Glomerular endothelial cell (primary cell): ENCODE results near the gene WASL. TPM values are rescaled to one million over a fixed set of nuclear protein-coding genes. Genes with fewer than 3 reads are reported as not detected.
"Not testable (repeated sequence)": the region's sequence is repeated elsewhere in the genome, so short reads cannot be mapped to it uniquely, and the experiment has no call there.

Experiments
- DNase-seq: peaks from one replicate; pipeline ENCODE4 v3.0.0-alpha.2; 2011; ENCODE audit warnings: low read depth, low spot score; ENCODE audit errors: extremely low read depth
- total RNA-seq: library from RNA; depleted of rRNA; stranded (reverse); fragments of >200 nt; gene quantifications from 2 replicates; pipeline ENCODE4 v1.2.3, GENCODE V29; 2015

Gene WASL
- total RNA-seq, 1 donor from 2014 or later, result 25.6 TPM

GRCh38 chr7:123737168-123737674 is 11.6 kb downstream of the WASL start:
- DNase-seq, result not testable (repeated sequence)

GRCh38 chr7:123735539-123735938 is 13.3 kb downstream of the WASL start:
- DNase-seq, result no peak

GRCh38 chr7:123734498-123734897 is 14.3 kb downstream of the WASL start:
- no peak for DNase-seq

- no peak for DNase-seq
Measured at GRCh38 chr7:123732413-123733091, 16.3 kb downstream of the WASL start.

- DNase-seq, result no peak
Measured at GRCh38 chr7:123729218-123729578, 19.6 kb downstream of the WASL start.

- DNase-seq, result peak; percentile 23
Measured at GRCh38 chr7:123727071-123727837, 21.5 kb downstream of the WASL start.

- no peak for DNase-seq
Measured at GRCh38 chr7:123725586-123726171, 23.1 kb downstream of the WASL start.

- no peak for DNase-seq
Measured at GRCh38 chr7:123724817-123725253, 24.0 kb downstream of the WASL start.

- DNase-seq, result no peak
Measured at GRCh38 chr7:123723913-123724312, 24.9 kb downstream of the WASL start.

- DNase-seq, result not testable (repeated sequence)
Measured at GRCh38 chr7:123720527-123720926, 28.3 kb downstream of the WASL start.

- no peak for DNase-seq
Measured at GRCh38 chr7:123719197-123719721, 29.5 kb downstream of the WASL start.

GRCh38 chr7:123718773-123719172 is 30.0 kb downstream of the WASL start:
- no peak for DNase-seq

- no peak for DNase-seq
Measured at GRCh38 chr7:123717689-123718088, 31.1 kb downstream of the WASL start.

GRCh38 chr7:123716877-123717276 is 31.9 kb downstream of the WASL start:
- DNase-seq, result no peak

GRCh38 chr7:123715799-123716198 is 33.0 kb downstream of the WASL start:
- DNase-seq, result no peak

GRCh38 chr7:123715198-123715597 is 33.6 kb downstream of the WASL start:
- DNase-seq, result no peak

- DNase-seq, result no peak
Measured at GRCh38 chr7:123714296-123715080, 34.3 kb downstream of the WASL start.

- no peak for DNase-seq
Measured at GRCh38 chr7:123712619-123713018, 36.2 kb downstream of the WASL start.

GRCh38 chr7:123711832-123712293 is 36.9 kb downstream of the WASL start:
- no peak for DNase-seq

- no peak for DNase-seq
Measured at GRCh38 chr7:123710683-123711082, 38.1 kb downstream of the WASL start.

GRCh38 chr7:123709525-123709924 is 39.3 kb downstream of the WASL start:
- DNase-seq, result no peak
